Measurements from ENCODE around the gene CAMTA1. TPM values are rescaled to one million over a fixed set of nuclear protein-coding genes. Genes with fewer than 3 reads are reported as not detected.
A peak's percentile ranks its signal among the peaks of the same experiment; 100 is the strongest.

CAMTA1 gene
- total and polyA plus RNA-seq, 9 of the 15 experiments (the other 6 are each of a cell fraction or from before 2014, with no cell fraction given) = 43.9 to 161 (median 65.9) TPM

DNA sequence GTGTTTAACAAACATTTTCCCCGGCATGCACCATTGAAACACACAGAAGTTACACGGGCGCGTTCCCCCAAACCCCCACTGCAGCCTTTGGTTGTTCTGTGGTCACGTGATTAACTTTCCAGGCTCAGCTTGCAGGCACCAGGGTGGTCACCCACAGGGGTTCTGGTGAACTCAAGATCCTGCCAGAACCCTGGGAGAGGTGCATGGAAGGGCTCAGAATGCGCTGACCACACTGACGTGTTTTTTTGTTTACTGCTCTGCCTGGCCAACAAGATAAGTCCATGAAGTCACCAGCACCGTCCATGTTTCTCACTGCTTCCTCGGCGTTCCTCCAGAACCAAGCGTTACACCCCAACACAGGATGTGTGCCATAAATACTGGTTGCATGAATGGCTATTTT, 756.4 kb downstream of the CAMTA1 start (continued):
- TF ChIP-seq RAD51 (IDR thresholded peaks at IDR 0.05; ENCODE audit: borderline replicate concordance, low read depth) = peak; percentile 91
- no peak for TF ChIP-seq NONO (IDR thresholded peaks at IDR 0.05; ENCODE audit: low read depth in 2 of 2, low read length in 1 of 2)
- TF ChIP-seq MLLT1 (IDR thresholded peaks at IDR 0.05) = no peak
- TF ChIP-seq YBX1 (IDR thresholded peaks at IDR 0.05) = no peak
- 0 out of 2 replicates have a peak, but pooled peaks have one; percentile 15 for TF ChIP-seq CREB1 (IDR thresholded peaks at IDR 0.05)
- TF ChIP-seq CREB1 (CRISPR knock-in tag; IDR thresholded peaks at IDR 0.05) = no peak
- no peak for TF ChIP-seq IFI16 (CRISPR knock-in tag; IDR thresholded peaks at IDR 0.05)
- TF ChIP-seq, protein P1, sequence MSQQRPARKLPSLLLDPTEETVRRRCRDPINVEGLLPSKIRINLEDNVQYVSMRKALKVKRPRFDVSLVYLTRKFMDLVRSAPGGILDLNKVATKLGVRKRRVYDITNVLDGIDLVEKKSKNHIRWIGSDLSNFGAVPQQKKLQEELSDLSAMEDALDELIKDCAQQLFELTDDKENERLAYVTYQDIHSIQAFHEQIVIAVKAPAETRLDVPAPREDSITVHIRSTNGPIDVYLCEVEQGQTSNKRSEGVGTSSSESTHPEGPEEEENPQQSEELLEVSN (IDR thresholded peaks at IDR 0.05; ENCODE audit: borderline replicate concordance in 1 of 2, extremely low read depth in 1 of 2, insufficient read depth in 1 of 2, insufficient read length in 1 of 2, low read depth in 1 of 2, low read length in 1 of 2, poor library complexity in 1 of 2, severe bottlenecking in 1 of 2) = no peak
- TF ChIP-seq, protein P2, sequence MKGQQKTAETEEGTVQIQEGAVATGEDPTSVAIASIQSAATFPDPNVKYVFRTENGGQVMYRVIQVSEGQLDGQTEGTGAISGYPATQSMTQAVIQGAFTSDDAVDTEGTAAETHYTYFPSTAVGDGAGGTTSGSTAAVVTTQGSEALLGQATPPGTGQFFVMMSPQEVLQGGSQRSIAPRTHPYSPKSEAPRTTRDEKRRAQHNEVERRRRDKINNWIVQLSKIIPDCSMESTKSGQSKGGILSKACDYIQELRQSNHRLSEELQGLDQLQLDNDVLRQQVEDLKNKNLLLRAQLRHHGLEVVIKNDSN (CRISPR knock-in tag; IDR thresholded peaks at IDR 0.05) = peak; percentile 44; the same call in 1 of the 2 replicates
- peak; percentile 49; the same call in 1 of the 2 replicates for TF ChIP-seq USF2 (CRISPR knock-in tag; IDR thresholded peaks at IDR 0.05)
- no peak for TF ChIP-seq HMG20A (CRISPR knock-in tag; conservative IDR thresholded peaks at IDR 0.05)
- no peak for TF ChIP-seq NFE2L1 (tag; IDR thresholded peaks at IDR 0.05; ENCODE audit: borderline replicate concordance, low read depth)
- no peak for TF ChIP-seq NFXL1 (CRISPR knock-in tag; IDR thresholded peaks at IDR 0.05)
- TF ChIP-seq CC2D1A (IDR thresholded peaks at IDR 0.05) = no peak
- no peak for TF ChIP-seq SOX6 (IDR thresholded peaks at IDR 0.05)
- no peak for TF ChIP-seq SRF (CRISPR knock-in tag; IDR thresholded peaks at IDR 0.05)
- TF ChIP-seq ATF3 (IDR thresholded peaks at IDR 0.05) = peak; percentile 43; the same call in 1 of the 2 replicates
- TF ChIP-seq ATF3 (CRISPR knock-in tag; conservative IDR thresholded peaks at IDR 0.05) = no peak; the same call in 1 of the 2 replicates
- TF ChIP-seq BCL6 (CRISPR knock-in tag; IDR thresholded peaks at IDR 0.05) = no peak
- no peak for TF ChIP-seq SAFB2 (IDR thresholded peaks at IDR 0.05; ENCODE audit: borderline replicate concordance, low read depth, low read length, severe bottlenecking)
- TF ChIP-seq RBM39 (optimal IDR thresholded peaks at IDR 0.05; ENCODE audit: low read depth, low read length) = no peak
- TF ChIP-seq ZNF449 (CRISPR knock-in tag; IDR thresholded peaks at IDR 0.05) = no peak
- no peak for TF ChIP-seq HSF4 (CRISPR knock-in tag; IDR thresholded peaks at IDR 0.05; ENCODE audit: borderline replicate concordance)
